ENCODE results near the gene SPATA6.
"Not testable (repeated sequence)": the region's sequence is repeated elsewhere in the genome, so short reads cannot be mapped to it uniquely, and the experiment has no call there.

Gene SPATA6

DNA sequence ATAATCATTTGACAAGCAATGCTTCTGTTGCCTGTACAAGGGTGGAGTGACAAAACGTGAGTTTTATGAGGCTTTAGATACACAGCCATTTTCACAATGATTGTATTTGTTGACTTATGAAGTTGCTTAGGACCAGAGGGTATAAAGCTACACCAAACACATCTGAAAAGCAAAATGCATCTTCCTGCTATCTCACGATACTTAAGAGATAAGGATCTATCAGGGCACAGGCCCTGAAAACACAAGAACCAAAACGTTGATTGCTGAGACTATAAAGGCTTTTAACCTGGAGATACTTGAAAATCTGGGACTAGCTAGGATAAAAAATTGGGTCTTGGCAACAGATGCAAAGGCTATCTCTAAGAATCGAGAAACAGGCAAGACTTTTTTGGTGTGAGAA, 133.7 kb downstream of the SPATA6 start:
- no peak overlapping the region for H3K4me3 ChIP-seq (ENCODE audit: low read depth in 1 of 2, low read length in 2 of 2)
- no peaks in the 10 kb centered on the region for H3K4me1 ChIP-seq (ENCODE audit: insufficient read depth, low read length)
- H3K9me3 ChIP-seq (ENCODE audit: low read length): no peaks in the 10 kb centered on the region
- no peak overlapping the region for H3K9ac ChIP-seq (ENCODE audit: low read length)
- H3K27me3 ChIP-seq (ENCODE audit: control insufficient read depth in 1 of 2, insufficient read depth in 2 of 2, low read length in 2 of 2): no peaks in the 10 kb centered on the region
- H3K27ac ChIP-seq (ENCODE audit: low read depth, low read length): no peak overlapping the region
- peaks cover 5% of the 10 kb centered on the region for H3K36me3 ChIP-seq (ENCODE audit: insufficient read depth, low read length)

DNA sequence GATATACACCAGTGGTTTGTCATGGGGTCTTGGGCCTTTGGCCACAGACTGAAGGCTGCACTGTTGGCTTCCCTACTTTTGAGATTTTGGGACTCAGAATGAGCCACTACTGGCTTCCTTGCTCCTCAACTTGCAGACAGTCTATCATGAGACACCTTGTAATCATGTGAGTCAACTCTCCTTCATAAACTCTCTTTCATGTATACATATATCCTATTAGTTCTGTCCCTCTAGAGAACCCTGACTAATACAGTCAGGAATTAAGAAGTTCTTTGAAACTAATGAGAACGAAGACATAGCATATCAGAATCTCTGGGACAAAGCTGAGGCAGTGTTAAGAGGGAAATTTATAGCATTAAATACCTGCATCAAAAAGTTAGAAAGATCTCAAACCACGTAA, 138.7 kb downstream of the SPATA6 start:
- H3K27me3 ChIP-seq (ENCODE audit: control insufficient read depth in 1 of 2, insufficient read depth in 2 of 2, low read length in 2 of 2): no peaks in the 10 kb centered on the region
- H3K9me3 ChIP-seq (ENCODE audit: low read length): no peaks in the 10 kb centered on the region
- H3K4me3 ChIP-seq (ENCODE audit: low read depth in 1 of 2, low read length in 2 of 2): no peak overlapping the region
- H3K36me3 ChIP-seq (ENCODE audit: insufficient read depth, low read length): no peaks in the 10 kb centered on the region
- no peak overlapping the region for H3K9ac ChIP-seq (ENCODE audit: low read length)
- H3K4me1 ChIP-seq (ENCODE audit: insufficient read depth, low read length): no peaks in the 10 kb centered on the region
- H3K27ac ChIP-seq (ENCODE audit: low read depth, low read length): no peak overlapping the region

DNA sequence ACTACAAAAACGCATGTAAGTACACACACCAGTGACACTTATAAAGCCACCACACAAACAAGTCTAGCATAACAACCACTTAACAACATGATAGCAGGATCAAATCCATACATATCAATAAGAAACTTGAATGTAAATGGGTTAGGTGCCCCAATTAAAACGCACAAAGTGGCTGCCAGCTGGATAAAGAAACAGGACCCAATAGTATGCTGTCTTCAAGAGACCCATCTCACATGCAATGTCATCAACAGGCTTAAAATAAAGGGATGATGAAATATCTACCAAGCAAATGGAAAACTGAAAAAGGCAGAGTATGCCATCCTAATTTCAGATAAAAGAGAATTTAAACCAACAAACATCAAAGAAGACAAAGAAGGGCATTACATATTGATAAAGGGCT, 139.9 kb downstream of the SPATA6 start:
- H3K27me3 ChIP-seq (ENCODE audit: control insufficient read depth in 1 of 2, insufficient read depth in 2 of 2, low read length in 2 of 2): no peaks in the 10 kb centered on the region
- H3K9ac ChIP-seq (ENCODE audit: low read length): no peak overlapping the region
- H3K4me1 ChIP-seq (ENCODE audit: insufficient read depth, low read length): no peaks in the 10 kb centered on the region
- H3K9me3 ChIP-seq (ENCODE audit: low read length): no peaks in the 10 kb centered on the region
- no peaks in the 10 kb centered on the region for H3K36me3 ChIP-seq (ENCODE audit: insufficient read depth, low read length)
- H3K4me3 ChIP-seq (ENCODE audit: low read depth in 1 of 2, low read length in 2 of 2): no peak overlapping the region
- H3K27ac ChIP-seq (ENCODE audit: low read depth, low read length): no peak overlapping the region

DNA sequence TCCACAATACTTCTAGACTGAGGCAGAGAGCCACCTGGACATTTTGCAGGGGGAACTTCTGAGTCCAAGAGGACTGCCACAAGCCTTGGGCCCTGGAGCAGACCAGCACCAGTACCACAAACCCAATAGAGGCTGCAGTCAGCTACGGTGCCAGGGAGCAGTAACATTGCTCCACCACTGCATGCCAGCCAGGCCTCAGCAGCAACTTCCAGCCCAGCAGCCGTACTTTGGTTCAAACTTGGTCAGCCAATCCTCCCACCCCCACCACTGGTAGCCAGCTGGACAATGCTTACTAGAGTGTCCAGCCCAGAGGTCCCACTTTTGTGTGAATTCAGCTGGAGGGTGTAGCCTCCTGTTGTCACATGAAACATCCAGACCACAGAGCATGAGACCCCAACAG, 142.1 kb downstream of the SPATA6 start:
- Histone ChIP-seq H3K4me1 (ENCODE audit: insufficient read depth, low read length) (no peaks in the 10 kb centered on the region), H3K27ac (ENCODE audit: low read depth, low read length) (no peak overlapping the region), H3K36me3 (ENCODE audit: insufficient read depth, low read length) (peaks cover 10% of the 10 kb centered on the region), H3K9ac (ENCODE audit: low read length) (no peak overlapping the region), H3K9me3 (ENCODE audit: low read length) (no peaks in the 10 kb centered on the region), H3K4me3 (ENCODE audit: low read depth in 1 of 2, low read length in 2 of 2) (no peak overlapping the region), H3K27me3 (ENCODE audit: control insufficient read depth in 1 of 2, insufficient read depth in 2 of 2, low read length in 2 of 2) (no peaks in the 10 kb centered on the region)

DNA sequence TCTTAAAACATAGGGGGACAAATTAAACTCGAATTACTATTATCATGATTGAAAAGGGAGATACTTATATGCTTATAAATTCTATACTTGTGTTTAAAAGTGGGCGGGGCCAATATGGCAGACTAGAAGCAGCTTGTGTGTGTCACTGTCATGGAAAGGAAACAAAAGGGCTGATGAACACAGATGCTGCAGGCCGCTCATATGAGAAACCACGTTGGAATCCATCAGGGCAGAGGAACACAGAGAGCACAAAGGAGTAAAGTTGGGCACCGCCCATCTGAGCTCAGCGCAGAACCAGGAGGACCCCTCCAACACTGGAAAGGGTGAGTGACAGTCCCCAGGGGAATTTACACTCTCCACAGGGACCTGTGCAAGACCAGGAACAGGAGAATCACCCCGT, 142.5 kb downstream of the SPATA6 start:
- no peak overlapping the region for H3K4me3 ChIP-seq (ENCODE audit: low read depth in 1 of 2, low read length in 2 of 2)
- H3K27ac ChIP-seq (ENCODE audit: low read depth, low read length): no peak overlapping the region
- peaks cover 10% of the 10 kb centered on the region for H3K36me3 ChIP-seq (ENCODE audit: insufficient read depth, low read length)
- H3K9me3 ChIP-seq (ENCODE audit: low read length): no peaks in the 10 kb centered on the region
- H3K4me1 ChIP-seq (ENCODE audit: insufficient read depth, low read length): no peaks in the 10 kb centered on the region
- H3K9ac ChIP-seq (ENCODE audit: low read length): no peak overlapping the region
- no peaks in the 10 kb centered on the region for H3K27me3 ChIP-seq (ENCODE audit: control insufficient read depth in 1 of 2, insufficient read depth in 2 of 2, low read length in 2 of 2)

DNA sequence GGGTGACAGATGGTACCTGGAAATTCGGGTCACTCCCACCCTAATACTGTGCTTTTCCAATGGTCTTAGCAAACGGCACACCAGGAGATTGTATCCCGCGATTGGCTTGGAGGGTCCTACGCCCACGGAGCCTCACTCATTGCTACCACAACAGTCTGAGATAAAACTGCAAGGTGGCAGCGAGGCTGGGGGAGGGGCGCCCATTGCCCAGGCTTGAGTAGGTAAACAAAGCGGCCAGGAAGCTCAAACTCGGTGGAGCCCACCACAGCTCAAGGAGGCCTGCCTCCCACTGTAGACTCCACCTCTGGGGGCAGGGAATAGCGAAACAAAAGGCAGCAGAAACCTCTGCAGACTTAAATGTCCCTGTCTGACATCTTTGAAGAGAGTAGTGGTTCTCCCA, 160.2 kb downstream of the SPATA6 start:
- H3K9ac ChIP-seq (ENCODE audit: low read length); H3K4me1 ChIP-seq (ENCODE audit: insufficient read depth, low read length); H3K27ac ChIP-seq (ENCODE audit: low read depth, low read length); H3K36me3 ChIP-seq (ENCODE audit: insufficient read depth, low read length); H3K4me3 ChIP-seq (ENCODE audit: low read depth in 1 of 2, low read length in 2 of 2); H3K9me3 ChIP-seq (ENCODE audit: low read length); H3K27me3 ChIP-seq (ENCODE audit: control insufficient read depth in 1 of 2, insufficient read depth in 2 of 2, low read length in 2 of 2): not testable (repeated sequence)

DNA sequence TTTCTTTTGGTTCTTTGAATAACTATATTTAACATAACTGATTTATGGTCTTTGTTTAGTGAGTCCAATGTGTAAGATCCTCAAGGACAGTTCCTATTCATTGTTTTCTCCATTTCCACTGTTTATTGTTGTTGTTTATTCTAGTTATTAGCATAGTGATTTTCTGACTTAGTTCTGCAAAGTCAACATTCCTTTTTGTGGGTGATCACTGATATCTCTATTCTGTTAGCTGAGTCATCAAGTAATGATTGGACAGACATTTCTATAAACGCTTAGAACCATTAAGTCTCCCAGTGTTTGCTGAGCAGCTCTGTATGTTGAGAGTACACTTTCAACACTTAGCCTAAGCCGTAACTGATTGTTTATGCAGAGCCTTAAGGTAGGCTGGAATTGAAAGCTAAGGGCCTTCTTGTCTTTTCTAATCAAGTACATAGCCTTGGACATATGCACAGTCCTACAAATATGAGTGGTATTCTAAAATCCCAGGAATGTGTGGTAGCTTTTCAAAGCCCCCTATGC, 162.4 kb downstream of the SPATA6 start:
- no peaks in the 10 kb centered on the region for H3K9me3 ChIP-seq (ENCODE audit: low read length)
- no peak overlapping the region for H3K27ac ChIP-seq (ENCODE audit: low read depth, low read length)
- no peaks in the 10 kb centered on the region for H3K4me1 ChIP-seq (ENCODE audit: insufficient read depth, low read length)
- no peak overlapping the region for H3K9ac ChIP-seq (ENCODE audit: low read length)
- H3K36me3 ChIP-seq (ENCODE audit: insufficient read depth, low read length): no peaks in the 10 kb centered on the region
- H3K27me3 ChIP-seq (ENCODE audit: control insufficient read depth in 1 of 2, insufficient read depth in 2 of 2, low read length in 2 of 2): no peaks in the 10 kb centered on the region
- no peak overlapping the region for H3K4me3 ChIP-seq (ENCODE audit: low read depth in 1 of 2, low read length in 2 of 2)

DNA sequence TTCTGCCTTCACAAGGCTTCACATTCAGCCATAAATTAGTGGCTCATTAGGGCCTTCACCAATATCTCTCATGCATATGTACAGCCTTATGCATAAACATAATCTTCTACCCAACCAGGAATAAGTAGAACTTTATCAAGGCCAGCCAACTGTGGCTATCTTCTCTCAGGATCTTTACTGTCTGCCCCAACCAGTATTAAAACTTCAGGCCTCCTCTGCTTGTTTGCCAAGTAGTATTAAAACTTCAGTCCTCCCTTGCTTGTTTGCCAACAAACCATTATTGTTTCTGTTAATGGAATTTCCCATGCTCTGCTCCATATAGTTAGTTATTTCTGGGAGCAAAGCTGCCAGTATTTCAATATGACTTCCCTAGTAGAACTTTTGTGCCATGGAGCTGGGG, 169.4 kb downstream of the SPATA6 start:
- Histone ChIP-seq H3K27ac (ENCODE audit: low read depth, low read length) (no peak overlapping the region), H3K9ac (ENCODE audit: low read length) (no peak overlapping the region), H3K4me3 (ENCODE audit: low read depth in 1 of 2, low read length in 2 of 2) (no peak overlapping the region), H3K27me3 (ENCODE audit: control insufficient read depth in 1 of 2, insufficient read depth in 2 of 2, low read length in 2 of 2) (no peaks in the 10 kb centered on the region), H3K9me3 (ENCODE audit: low read length) (peaks cover 5% of the 10 kb centered on the region), H3K4me1 (ENCODE audit: insufficient read depth, low read length) (no peaks in the 10 kb centered on the region), H3K36me3 (ENCODE audit: insufficient read depth, low read length) (peaks cover 15% of the 10 kb centered on the region)

DNA sequence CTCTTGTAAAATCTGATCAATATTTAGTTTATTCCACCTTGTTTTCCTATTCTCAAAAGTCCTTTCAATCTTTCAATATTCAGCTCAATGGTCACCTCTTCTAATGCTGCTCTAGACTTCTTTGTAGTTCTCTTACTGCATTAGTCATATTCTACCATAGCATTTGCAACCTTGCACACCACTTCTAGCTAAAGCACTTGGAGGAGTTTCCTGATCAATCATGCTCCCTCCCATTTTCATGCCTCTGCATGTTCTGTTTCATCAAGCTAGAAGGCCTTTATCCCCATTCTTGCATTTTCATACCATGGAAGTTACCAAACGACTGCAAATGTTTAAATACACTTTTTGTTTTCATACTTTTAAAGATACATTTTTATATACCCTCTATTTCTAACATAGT, 177.3 kb downstream of the SPATA6 start:
- Histone ChIP-seq H3K4me3 (ENCODE audit: low read depth in 1 of 2, low read length in 2 of 2) (no peak overlapping the region), H3K36me3 (ENCODE audit: insufficient read depth, low read length) (no peaks in the 10 kb centered on the region), H3K9me3 (ENCODE audit: low read length) (no peaks in the 10 kb centered on the region), H3K27me3 (ENCODE audit: control insufficient read depth in 1 of 2, insufficient read depth in 2 of 2, low read length in 2 of 2) (no peaks in the 10 kb centered on the region), H3K9ac (ENCODE audit: low read length) (no peak overlapping the region), H3K4me1 (ENCODE audit: insufficient read depth, low read length) (no peaks in the 10 kb centered on the region), H3K27ac (ENCODE audit: low read depth, low read length) (no peak overlapping the region)

DNA sequence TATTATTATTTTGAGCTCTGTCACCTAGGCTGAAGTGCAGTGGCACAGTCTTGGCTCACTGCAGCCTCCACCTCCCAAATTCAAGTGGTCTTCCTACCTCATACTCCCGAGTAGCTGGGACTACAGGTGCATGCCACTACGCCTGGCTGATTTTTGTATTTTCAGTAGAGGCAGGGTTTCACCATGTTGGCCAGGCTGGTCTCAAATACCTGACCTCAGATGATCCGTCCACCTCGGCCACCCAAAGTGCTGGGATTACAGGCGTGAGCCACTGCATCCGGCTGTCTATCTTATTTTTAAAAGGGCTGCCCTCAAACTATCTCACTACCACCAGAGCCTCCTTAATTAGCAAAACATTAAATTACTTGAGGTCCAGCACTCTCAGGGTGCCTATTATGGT, 177.9 kb downstream of the SPATA6 start:
- H3K4me3 ChIP-seq (ENCODE audit: low read depth in 1 of 2, low read length in 2 of 2); H3K27ac ChIP-seq (ENCODE audit: low read depth, low read length); H3K9me3 ChIP-seq (ENCODE audit: low read length); H3K36me3 ChIP-seq (ENCODE audit: insufficient read depth, low read length); H3K27me3 ChIP-seq (ENCODE audit: control insufficient read depth in 1 of 2, insufficient read depth in 2 of 2, low read length in 2 of 2); H3K9ac ChIP-seq (ENCODE audit: low read length); H3K4me1 ChIP-seq (ENCODE audit: insufficient read depth, low read length): not testable (repeated sequence)

DNA sequence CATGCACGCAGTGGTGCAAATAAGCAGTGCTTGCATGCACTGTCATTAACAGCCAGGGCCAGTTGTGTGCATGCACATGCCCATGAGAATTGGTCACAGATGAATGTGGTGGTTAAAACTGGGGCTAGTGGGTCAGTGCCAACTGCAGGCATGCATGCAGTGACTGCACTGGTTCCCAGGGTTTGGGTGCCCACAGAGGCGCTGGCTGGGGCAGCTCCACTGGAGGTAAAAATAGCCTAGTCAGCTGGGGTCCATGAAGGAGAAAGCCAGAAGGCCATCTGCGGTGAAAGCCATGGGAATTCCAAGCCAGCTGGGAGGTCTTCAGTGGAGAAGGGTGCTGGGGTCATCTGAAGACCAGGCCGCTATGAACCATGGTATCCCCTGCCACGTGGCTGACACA, 179.3 kb downstream of the SPATA6 start:
- no peaks in the 10 kb centered on the region for H3K36me3 ChIP-seq (ENCODE audit: insufficient read depth, low read length)
- no peaks in the 10 kb centered on the region for H3K4me1 ChIP-seq (ENCODE audit: insufficient read depth, low read length)
- no peaks in the 10 kb centered on the region for H3K9me3 ChIP-seq (ENCODE audit: low read length)
- no peak overlapping the region for H3K4me3 ChIP-seq (ENCODE audit: low read depth in 1 of 2, low read length in 2 of 2)
- no peaks in the 10 kb centered on the region for H3K27me3 ChIP-seq (ENCODE audit: control insufficient read depth in 1 of 2, insufficient read depth in 2 of 2, low read length in 2 of 2)
- no peak overlapping the region for H3K27ac ChIP-seq (ENCODE audit: low read depth, low read length)
- no peak overlapping the region for H3K9ac ChIP-seq (ENCODE audit: low read length)

DNA sequence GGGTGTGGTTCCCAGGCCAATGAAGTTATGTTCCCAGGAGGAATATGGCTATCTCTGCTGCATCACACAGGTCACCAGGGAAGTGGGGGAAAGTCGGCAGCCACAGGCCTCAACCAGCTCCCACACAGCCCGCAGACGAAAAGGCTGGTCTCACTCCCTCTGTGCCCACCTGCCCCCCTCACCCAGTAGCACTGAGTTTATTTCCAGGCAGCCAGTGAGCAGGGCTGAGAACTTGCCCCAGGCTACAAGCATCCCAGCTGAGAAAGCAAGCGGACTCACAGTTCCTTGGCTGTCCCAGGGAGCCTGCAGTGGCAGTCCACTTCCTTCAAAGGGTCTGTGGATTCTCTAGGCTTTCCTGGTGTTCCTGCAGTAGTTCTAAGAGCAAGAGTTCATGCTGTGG, 180.6 kb downstream of the SPATA6 start:
- no peaks in the 10 kb centered on the region for H3K4me1 ChIP-seq (ENCODE audit: insufficient read depth, low read length)
- no peak overlapping the region for H3K4me3 ChIP-seq (ENCODE audit: low read depth in 1 of 2, low read length in 2 of 2)
- H3K9me3 ChIP-seq (ENCODE audit: low read length): no peaks in the 10 kb centered on the region
- no peak overlapping the region for H3K27ac ChIP-seq (ENCODE audit: low read depth, low read length)
- H3K36me3 ChIP-seq (ENCODE audit: insufficient read depth, low read length): no peaks in the 10 kb centered on the region
- no peaks in the 10 kb centered on the region for H3K27me3 ChIP-seq (ENCODE audit: control insufficient read depth in 1 of 2, insufficient read depth in 2 of 2, low read length in 2 of 2)
- no peak overlapping the region for H3K9ac ChIP-seq (ENCODE audit: low read length)
